ENCODE results near the gene FNDC5. TPM values are rescaled to one million over a fixed set of nuclear protein-coding genes. Genes with fewer than 3 reads are reported as not detected.
A peak's percentile ranks its signal among the peaks of the same experiment; 100 is the strongest.
"Not testable (repeated sequence)": the region's sequence is repeated elsewhere in the genome, so short reads cannot be mapped to it uniquely, and the experiment has no call there.

Gene FNDC5
- total RNA-seq, 2 donors from 2014 or later, result 0.45 to 0.64 TPM

DNA sequence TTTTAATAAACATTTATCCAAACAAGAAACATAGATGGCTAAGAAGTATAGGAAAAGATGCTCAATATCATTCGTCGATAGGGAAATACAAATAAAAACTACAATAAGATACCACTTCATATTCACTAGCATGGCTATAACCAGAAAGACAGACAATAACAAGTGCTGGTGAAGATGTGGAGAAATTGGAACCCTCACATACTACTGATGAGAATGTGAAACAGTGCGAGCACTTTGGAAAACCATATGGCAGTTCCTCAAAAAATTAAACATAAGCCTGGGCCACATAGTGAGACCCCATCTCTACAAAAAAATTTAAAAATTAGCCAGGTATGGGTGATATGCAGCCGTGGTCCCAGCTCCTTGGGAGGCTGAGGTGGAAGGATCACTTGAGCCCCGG is 39.6 kb upstream of the FNDC5 start:
- H3K9ac ChIP-seq (ENCODE audit: low read depth in 2 of 2, low read length in 2 of 2), result no peak overlapping the region
- H3K36me3 ChIP-seq, result no peaks in the 10 kb centered on the region
- H3K4me3 ChIP-seq, result no peak overlapping the region
- intact Hi-C loops (cut with DNase I), result no loop called here
- no peak for DNase-seq
- no peak overlapping the region for H3K27ac ChIP-seq
- no peaks in the 10 kb centered on the region for H3K27me3 ChIP-seq
- no peaks in the 10 kb centered on the region for H3K4me1 ChIP-seq
- H3K9me3 ChIP-seq, result no peaks in the 10 kb centered on the region
- TF ChIP-seq, protein P1, sequence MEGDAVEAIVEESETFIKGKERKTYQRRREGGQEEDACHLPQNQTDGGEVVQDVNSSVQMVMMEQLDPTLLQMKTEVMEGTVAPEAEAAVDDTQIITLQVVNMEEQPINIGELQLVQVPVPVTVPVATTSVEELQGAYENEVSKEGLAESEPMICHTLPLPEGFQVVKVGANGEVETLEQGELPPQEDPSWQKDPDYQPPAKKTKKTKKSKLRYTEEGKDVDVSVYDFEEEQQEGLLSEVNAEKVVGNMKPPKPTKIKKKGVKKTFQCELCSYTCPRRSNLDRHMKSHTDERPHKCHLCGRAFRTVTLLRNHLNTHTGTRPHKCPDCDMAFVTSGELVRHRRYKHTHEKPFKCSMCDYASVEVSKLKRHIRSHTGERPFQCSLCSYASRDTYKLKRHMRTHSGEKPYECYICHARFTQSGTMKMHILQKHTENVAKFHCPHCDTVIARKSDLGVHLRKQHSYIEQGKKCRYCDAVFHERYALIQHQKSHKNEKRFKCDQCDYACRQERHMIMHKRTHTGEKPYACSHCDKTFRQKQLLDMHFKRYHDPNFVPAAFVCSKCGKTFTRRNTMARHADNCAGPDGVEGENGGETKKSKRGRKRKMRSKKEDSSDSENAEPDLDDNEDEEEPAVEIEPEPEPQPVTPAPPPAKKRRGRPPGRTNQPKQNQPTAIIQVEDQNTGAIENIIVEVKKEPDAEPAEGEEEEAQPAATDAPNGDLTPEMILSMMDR (IDR thresholded peaks at IDR 0.05), result no peak

DNA sequence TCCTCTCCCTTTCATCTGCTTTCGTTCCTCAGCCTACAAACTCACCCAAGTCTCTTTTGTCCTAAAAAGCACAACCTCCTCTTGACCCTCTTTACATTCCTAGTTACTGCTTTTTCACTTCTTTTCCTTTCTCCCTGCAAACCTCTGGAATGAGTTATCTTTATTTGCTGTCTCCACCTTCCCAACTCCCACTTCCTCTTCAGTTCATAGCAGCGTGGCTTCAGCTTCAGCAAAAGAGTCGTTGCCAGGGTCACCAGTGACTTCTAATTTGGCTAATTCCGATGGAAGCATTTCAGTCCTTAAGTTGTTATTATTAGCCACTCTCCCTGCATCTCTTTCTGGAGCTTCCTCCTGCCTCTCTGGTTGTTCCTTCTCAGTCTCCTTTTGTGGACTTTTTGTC is 36.7 kb upstream of the FNDC5 start:
- H3K9ac ChIP-seq (ENCODE audit: low read depth in 2 of 2, low read length in 2 of 2), result no peak overlapping the region
- no peaks in the 10 kb centered on the region for H3K9me3 ChIP-seq
- H3K4me1 ChIP-seq, result no peaks in the 10 kb centered on the region
- H3K27me3 ChIP-seq, result no peaks in the 10 kb centered on the region
- TF ChIP-seq, protein P1 (IDR thresholded peaks at IDR 0.05), result no peak
- DNase-seq, result peak; percentile 61
- intact Hi-C loops (cut with DNase I), result no loop called here
- peak overlapping the region; percentile 72 for H3K27ac ChIP-seq
- H3K4me3 ChIP-seq, result no peak overlapping the region
- no peaks in the 10 kb centered on the region for H3K36me3 ChIP-seq

DNA sequence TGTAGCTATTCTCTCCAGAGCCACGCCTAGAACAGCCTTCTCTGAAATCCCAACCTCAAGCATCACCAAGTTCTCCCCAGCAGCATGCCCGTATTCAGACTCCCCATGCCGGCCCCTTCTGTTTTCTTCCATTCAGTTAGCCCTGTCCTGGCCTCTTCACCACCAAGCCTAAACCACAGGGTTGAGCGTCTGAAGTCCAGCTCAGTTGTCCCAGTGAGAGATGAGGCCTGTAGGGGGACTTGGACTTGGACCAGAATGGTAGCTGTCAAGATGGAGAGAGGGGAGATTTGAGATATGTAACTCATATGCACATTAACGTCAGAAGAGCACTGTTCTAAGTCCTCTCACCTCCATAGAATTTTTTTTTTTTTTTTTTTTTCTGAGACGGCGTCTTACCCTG is 35.9 kb upstream of the FNDC5 start:
- intact Hi-C loops (cut with DNase I), result no loop called here
- Histone ChIP-seq H3K9ac (ENCODE audit: low read depth in 2 of 2, low read length in 2 of 2) (peak overlapping the region in 1 of 2 donors; percentile 43), H3K36me3 (no peaks in the 10 kb centered on the region), H3K4me3 (no peak overlapping the region), H3K27ac (peak overlapping the region; percentile 30), H3K27me3 (no peaks in the 10 kb centered on the region), H3K4me1 (no peaks in the 10 kb centered on the region), H3K9me3 (no peaks in the 10 kb centered on the region)
- no peak for DNase-seq
- TF ChIP-seq, protein P1 (IDR thresholded peaks at IDR 0.05), result no peak

DNA sequence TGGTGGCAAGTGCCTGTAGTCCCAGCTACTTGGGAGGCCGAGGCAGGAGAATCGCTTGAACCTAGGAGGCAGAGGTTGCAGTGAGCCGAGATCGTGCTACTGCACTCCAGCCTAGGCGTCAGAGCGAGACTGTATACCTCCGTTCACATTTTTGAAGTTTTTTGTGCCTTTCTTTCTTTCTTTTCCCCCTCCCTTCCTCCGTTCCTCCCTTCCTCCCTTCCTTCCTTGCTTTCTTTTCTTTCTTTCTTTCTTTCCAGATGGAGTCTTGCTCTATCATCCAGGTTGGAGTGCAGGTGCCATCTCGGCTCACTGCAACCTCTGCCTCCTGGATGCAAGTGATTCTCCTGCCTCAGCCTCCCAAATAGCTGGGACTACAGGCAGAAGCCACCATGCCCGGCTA is 34.9 kb upstream of the FNDC5 start:
- H3K36me3 ChIP-seq; H3K4me1 ChIP-seq; H3K9me3 ChIP-seq; H3K27me3 ChIP-seq; DNase-seq; H3K4me3 ChIP-seq; intact Hi-C loops (cut with DNase I): not testable (repeated sequence)
- Histone ChIP-seq H3K9ac (ENCODE audit: low read depth in 2 of 2, low read length in 2 of 2) (peak overlapping the region in 1 of 2 donors; percentile 68), H3K27ac (peak overlapping the region; percentile 89)

DNA sequence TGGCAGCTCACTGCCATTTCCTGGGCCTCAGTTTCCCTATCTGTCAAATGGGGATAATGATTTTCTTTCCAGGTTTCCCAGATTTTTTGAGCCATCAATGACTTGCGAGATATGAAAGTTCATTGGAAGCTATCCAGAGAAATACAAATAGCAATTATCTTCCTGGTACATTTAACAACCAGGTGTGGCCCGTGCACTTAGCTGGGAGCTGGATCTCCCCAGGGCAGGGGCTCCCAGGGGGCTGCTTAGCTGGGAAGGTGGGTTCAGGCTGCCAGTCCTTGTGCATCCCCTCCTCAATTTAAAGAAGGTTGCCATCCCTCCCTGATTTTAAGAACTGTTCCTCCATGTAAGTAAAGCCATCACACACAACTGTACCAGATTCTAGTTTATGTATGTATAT is 34.1 kb upstream of the FNDC5 start:
- peak overlapping the region in 1 of 2 donors; percentile 68 for H3K9ac ChIP-seq (ENCODE audit: low read depth in 2 of 2, low read length in 2 of 2)
- no peak overlapping the region for H3K4me3 ChIP-seq
- no peaks in the 10 kb centered on the region for H3K4me1 ChIP-seq
- peak; percentile 67 for DNase-seq
- H3K27me3 ChIP-seq, result no peaks in the 10 kb centered on the region
- intact Hi-C loops (cut with DNase I), result no loop called here
- H3K9me3 ChIP-seq, result no peaks in the 10 kb centered on the region
- no peaks in the 10 kb centered on the region for H3K36me3 ChIP-seq
- H3K27ac ChIP-seq, result peak overlapping the region; percentile 89
- TF ChIP-seq, protein P1 (IDR thresholded peaks at IDR 0.05), result no peak

DNA sequence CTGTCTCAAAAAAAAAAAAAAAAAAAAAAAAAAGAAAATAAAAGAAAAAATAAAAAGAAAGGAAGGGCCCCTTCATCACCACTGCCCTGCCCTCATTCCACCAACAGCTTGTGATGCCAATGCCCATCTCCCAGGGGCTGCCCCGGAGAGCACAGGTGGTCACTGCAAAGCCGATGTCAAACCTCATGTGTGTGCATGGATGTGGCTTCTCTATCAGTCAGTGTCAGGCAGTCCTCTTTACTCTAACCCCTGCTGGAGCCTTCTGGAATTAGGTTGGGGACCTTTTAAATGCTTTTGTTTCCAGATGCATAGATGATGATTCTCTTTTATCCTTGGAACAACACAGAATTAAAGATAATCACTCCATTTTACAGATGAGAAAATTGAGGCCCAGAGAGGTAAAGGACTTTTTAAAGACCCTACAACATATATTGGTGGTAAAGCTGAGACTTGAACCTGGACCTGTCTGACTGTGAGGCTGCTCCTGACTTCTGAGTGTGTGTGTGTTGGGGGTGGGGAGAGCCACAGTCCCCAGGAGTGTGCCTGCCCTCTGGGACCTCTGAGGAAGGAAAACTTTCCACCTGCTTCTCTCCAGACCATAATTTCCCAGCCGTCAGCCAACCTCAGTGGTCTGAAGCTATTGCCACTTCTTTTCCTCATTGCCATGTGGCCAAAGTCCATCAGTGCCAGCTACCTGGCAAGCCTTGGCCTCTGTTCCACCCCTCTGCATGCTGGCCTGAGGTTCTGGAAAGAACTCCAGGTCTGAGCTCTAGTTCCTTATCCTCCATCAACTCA is 33.5 kb upstream of the FNDC5 start:
- H3K27ac ChIP-seq, result peak overlapping the region; percentile 89
- no peak overlapping the region for H3K4me3 ChIP-seq
- no peaks in the 10 kb centered on the region for H3K36me3 ChIP-seq
- no peaks in the 10 kb centered on the region for H3K27me3 ChIP-seq
- TF ChIP-seq, protein P1 (IDR thresholded peaks at IDR 0.05), result no peak
- peak overlapping the region in 1 of 2 donors; percentile 68 for H3K9ac ChIP-seq (ENCODE audit: low read depth in 2 of 2, low read length in 2 of 2)
- no peaks in the 10 kb centered on the region for H3K9me3 ChIP-seq
- DNase-seq, result peak; percentile 92
- intact Hi-C loops (cut with DNase I), result no loop called here
- no peaks in the 10 kb centered on the region for H3K4me1 ChIP-seq
